NCI-H1048 (cell line): ENCODE measurements around the gene SLC39A7.

Experiments
- DNase-seq: peaks from one replicate; lab custom pipeline; 2025; lab: John Stamatoyannopoulos, UW

SLC39A7 gene

GRCh38 chr6:33190504-33191107, 10.1 kb upstream of the SLC39A7 start:
- no peak for DNase-seq

- no peak for DNase-seq
Measured at GRCh38 chr6:33191383-33192104, 9.1 kb upstream of the SLC39A7 start.

GRCh38 chr6:33192105-33192646, 8.5 kb upstream of the SLC39A7 start, which contains the start of gene COL11A2:
COL11A2 (minus strand) TSS chr6:33192467; CDS start chr6:33192240, 227 bp downstream.
- DNase-seq, result no peak

- DNase-seq, result no peak
Measured at GRCh38 chr6:33192671-33193602, 7.7 kb upstream of the SLC39A7 start.

- DNase-seq, result no peak
Measured at GRCh38 chr6:33193619-33194018, 7.0 kb upstream of the SLC39A7 start.

- no peak for DNase-seq
Measured at GRCh38 chr6:33194431-33194979, 6.2 kb upstream of the SLC39A7 start.

- no peak for DNase-seq
Measured at GRCh38 chr6:33195304-33196165, 5.1 kb upstream of the SLC39A7 start.

GRCh38 chr6:33197431-33198048, 3.1 kb upstream of the SLC39A7 start:
- peak; percentile 51 for DNase-seq

GRCh38 chr6:33198159-33198852, 2.4 kb upstream of the SLC39A7 start:
- no peak for DNase-seq

GRCh38 chr6:33198853-33199436, 1.7 kb upstream of the SLC39A7 start:
- DNase-seq, result no peak

- peak; percentile 43 for DNase-seq
Measured at GRCh38 chr6:33199687-33200218, 914 bp upstream of the SLC39A7 start.

GRCh38 chr6:33201147-33201545, 479 bp downstream of the SLC39A7 start:
- no peak for DNase-seq

- DNase-seq, result no peak
Measured at GRCh38 chr6:33201935-33202334, 1.3 kb downstream of the SLC39A7 start.

- no peak for DNase-seq
Measured at GRCh38 chr6:33202799-33203198, 2.1 kb downstream of the SLC39A7 start.

GRCh38 chr6:33203443-33204164, 2.9 kb downstream of the SLC39A7 start:
- DNase-seq, result no peak

- DNase-seq, result no peak
Measured at GRCh38 chr6:33204165-33204414, 3.4 kb downstream of the SLC39A7 start.

- DNase-seq, result peak; percentile 86
Measured at GRCh38 chr6:33204415-33205190, 3.9 kb downstream of the SLC39A7 start, which contains the start of gene HSD17B8. HSD17B8 (plus strand) TSS chr6:33204655; CDS start chr6:33204669, 14 bp downstream.
